DOHH2 (cell line): ENCODE data around the gene CUEDC1.

Experiments used
- H3F3A ChIP-seq: fragments of 200-600 bp; sonication (generic), shearing (Covaris generic); 2 replicates; pipeline ENCODE4 v1.6.0; 2016; ENCODE audit warnings: antibody characterized with exemption, mild to moderate bottlenecking; ENCODE audit not compliant: control insufficient read depth, insufficient read depth
- H3K27ac ChIP-seq: fragments of 200-600 bp; sonication (generic); 2 replicates; pipeline ENCODE4 v1.5.1; 2014; ENCODE audit warnings: low read depth, mild to moderate bottlenecking, low read length, moderate library complexity
- H3K27me3 ChIP-seq: fragments of 200-600 bp; sonication (generic); 2 replicates; pipeline ENCODE4 v1.6.1; 2014; ENCODE audit warnings: mild to moderate bottlenecking, low read length, mixed read lengths; ENCODE audit not compliant: control insufficient read depth
- H3K36me3 ChIP-seq: fragments of 200-600 bp; sonication (generic); 2 replicates; pipeline ENCODE4 v1.6.1; 2014; ENCODE audit warnings: mild to moderate bottlenecking, low read length, moderate library complexity, mixed read lengths; ENCODE audit not compliant: control insufficient read depth
- H3K4me1 ChIP-seq: fragments of 200-600 bp; sonication (generic); 2 replicates; pipeline ENCODE4 v1.6.1; 2014; ENCODE audit warnings: mild to moderate bottlenecking, low read length, mixed read lengths; ENCODE audit not compliant: control insufficient read depth
- H3K4me2 ChIP-seq: fragments of 200-600 bp; sonication (generic); 2 replicates; pipeline ENCODE4 v1.6.0; 2014; ENCODE audit warnings: mild to moderate bottlenecking, low read length, moderate library complexity
- H3K4me3 ChIP-seq: fragments of 200-600 bp; sonication (generic); 2 replicates; pipeline ENCODE4 v1.5.1; 2014; ENCODE audit warnings: mild to moderate bottlenecking, low read length, mixed read lengths
- H3K79me2 ChIP-seq: fragments of 200-600 bp; sonication (generic); 2 replicates; pipeline ENCODE4 v1.6.1; 2014; ENCODE audit warnings: mild to moderate bottlenecking, low read length, mixed read lengths; ENCODE audit not compliant: control insufficient read depth
- H3K9me2 ChIP-seq: fragments of 200-600 bp; sonication (generic); replicated peaks from 2 replicates; pipeline ENCODE4 v1.6.1; 2014; ENCODE audit warnings: mild to moderate bottlenecking, low read length, mixed read lengths; ENCODE audit not compliant: control insufficient read depth
- H3K9me3 ChIP-seq: fragments of 200-600 bp; sonication (generic); 2 replicates; pipeline ENCODE4 v1.6.1; 2014; ENCODE audit warnings: antibody characterized with exemption, low read length, mixed read lengths; ENCODE audit not compliant: control insufficient read depth, insufficient read depth
- H4K20me1 ChIP-seq: fragments of 200-600 bp; sonication (generic); 2 replicates; pipeline ENCODE4 v1.6.0; 2014; ENCODE audit warnings: low read depth, mild to moderate bottlenecking, antibody characterized with exemption, low read length, moderate library complexity; ENCODE audit not compliant: control insufficient read depth, insufficient read depth
- CTCF ChIP-seq: fragments of 200-600 bp; sonication (generic); IDR thresholded peaks from one replicate; pipeline ENCODE4 v1.5.1; 2014; ENCODE audit warnings: antibody characterized with exemption, mild to moderate bottlenecking, low read depth, low read length; ENCODE audit not compliant: poor library complexity, severe bottlenecking
- EZH2phosphoT487 ChIP-seq: fragments of 200-600 bp; sonication (generic); IDR thresholded peaks from 2 replicates; pipeline ENCODE4 v1.6.1; 2017; ENCODE audit warnings: borderline replicate concordance, mild to moderate bottlenecking, antibody characterized with exemption, low read length, moderate library complexity, mixed read lengths

CUEDC1 gene

GRCh38 chr17:57871155-57871554 is 84.1 kb downstream of the CUEDC1 start:
- no peaks in the 10 kb centered on the region for H3K9me2 ChIP-seq
- H4K20me1 ChIP-seq = no peaks in the 10 kb centered on the region
- no peaks in the 10 kb centered on the region for H3K36me3 ChIP-seq
- no peaks in the 10 kb centered on the region for H3K9me3 ChIP-seq
- no peaks in the 10 kb centered on the region for H3K79me2 ChIP-seq
- no peak overlapping the region for H3K4me2 ChIP-seq
- H3K4me1 ChIP-seq = peaks cover 42% of the 10 kb centered on the region
- H3K4me3 ChIP-seq = no peak overlapping the region
- H3K27ac ChIP-seq = no peak overlapping the region
- no peaks in the 10 kb centered on the region for H3F3A ChIP-seq
- peaks cover 36% of the 10 kb centered on the region for H3K27me3 ChIP-seq
- TF ChIP-seq CTCF = no peak
- no peak for TF ChIP-seq EZH2phosphoT487

- Histone ChIP-seq H3K27ac (no peak overlapping the region), H3K4me1 (peaks cover 40% of the 10 kb centered on the region), H3K4me3 (no peak overlapping the region), H4K20me1 (no peaks in the 10 kb centered on the region), H3K27me3 (peaks cover 34% of the 10 kb centered on the region), H3F3A (no peaks in the 10 kb centered on the region), H3K4me2 (no peak overlapping the region), H3K9me3 (no peaks in the 10 kb centered on the region), H3K36me3 (no peaks in the 10 kb centered on the region), H3K79me2 (no peaks in the 10 kb centered on the region), H3K9me2 (no peaks in the 10 kb centered on the region)
- no peak for TF ChIP-seq CTCF
- TF ChIP-seq EZH2phosphoT487 = no peak
Observed at GRCh38 chr17:57870283-57870635, 85.0 kb downstream of the CUEDC1 start.

- Histone ChIP-seq H4K20me1 (no peaks in the 10 kb centered on the region), H3K4me1 (peaks cover 35% of the 10 kb centered on the region), H3K79me2 (no peaks in the 10 kb centered on the region), H3K4me3 (no peak overlapping the region), H3K9me2 (no peaks in the 10 kb centered on the region), H3F3A (no peaks in the 10 kb centered on the region), H3K36me3 (no peaks in the 10 kb centered on the region), H3K9me3 (no peaks in the 10 kb centered on the region), H3K4me2 (no peak overlapping the region), H3K27ac (no peak overlapping the region), H3K27me3 (peaks cover 29% of the 10 kb centered on the region)
- no peak for TF ChIP-seq EZH2phosphoT487
- TF ChIP-seq CTCF = no peak
Observed at GRCh38 chr17:57869617-57870282, 85.5 kb downstream of the CUEDC1 start.
